Myocyte (in vitro differentiated cells): ENCODE data around the gene TRMT1. TPM values are rescaled to one million over a fixed set of nuclear protein-coding genes. Genes with fewer than 3 reads are reported as not detected.
"Not testable (repeated sequence)": the region's sequence is repeated elsewhere in the genome, so short reads cannot be mapped to it uniquely, and the experiment has no call there.

Experiments
- DNase-seq: peaks from one replicate; pipeline ENCODE4 v3.0.0-alpha.2; 2012; ENCODE audit warnings: low read depth
- polyA plus RNA-seq: library from polyadenylated mRNA; unstranded; fragments of >200 nt; gene quantifications from one replicate; pipeline ENCODE4 v1.2.1, GENCODE V29; 2012; ENCODE audit warnings: missing spikeins
- total RNA-seq: library from RNA; depleted of rRNA; stranded (reverse); fragments of >200 nt; gene quantifications from 2 replicates; pipeline ENCODE4 v1.2.3, GENCODE V29; 2014

TRMT1 gene
- 23.3 and 30.0 TPM in 2 replicates for total RNA-seq
- 20.0 TPM for polyA plus RNA-seq

DNA sequence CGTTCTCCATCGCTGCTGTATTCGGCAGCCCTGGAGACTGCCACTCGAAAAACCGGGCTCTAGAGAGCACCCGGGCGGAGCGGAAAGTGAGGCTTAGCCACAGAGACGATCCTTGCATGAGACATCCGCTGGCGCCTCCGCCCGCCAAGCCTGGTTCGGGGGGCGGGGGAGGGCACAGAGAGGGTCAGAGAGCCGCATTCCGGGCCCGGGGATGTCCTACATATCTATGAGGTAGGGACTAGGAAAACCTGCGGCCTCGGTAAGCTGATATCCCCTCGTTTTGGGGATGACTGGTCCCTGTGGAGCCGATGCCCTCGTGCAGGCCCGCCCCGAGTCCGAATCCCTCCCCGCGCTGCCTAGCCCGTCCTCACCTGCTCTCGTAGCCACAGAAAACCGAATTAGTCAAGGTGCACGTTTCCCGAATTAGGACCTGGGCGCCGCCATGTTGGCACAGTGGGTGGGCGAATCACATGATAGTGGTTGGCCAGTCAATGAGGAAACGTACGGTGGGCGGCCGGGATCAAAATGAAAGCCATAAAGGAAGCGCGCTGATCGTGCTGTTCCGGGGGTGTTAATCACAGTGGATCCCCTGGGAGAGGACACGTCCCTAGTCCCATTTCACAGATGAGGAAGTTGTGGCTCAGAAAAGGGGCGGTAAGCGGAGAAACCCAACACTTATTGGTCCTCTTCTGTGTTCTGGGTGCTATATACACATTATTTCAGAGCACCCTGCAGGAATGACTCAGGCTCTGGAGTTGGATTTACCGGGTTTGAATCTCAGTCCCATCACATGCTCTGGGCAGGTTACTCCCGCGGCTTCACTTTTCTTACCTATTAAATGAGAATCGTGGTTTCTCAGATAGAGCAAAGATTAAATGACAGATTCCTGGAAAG is at the start of gene TRMT1:
Gene TRMT1, minus strand, starts transcription at position 459 of the 894 bp plus-strand sequence. Its CDS starts 341 bp downstream, at position 118.
- peak; percentile 96 for DNase-seq

DNA sequence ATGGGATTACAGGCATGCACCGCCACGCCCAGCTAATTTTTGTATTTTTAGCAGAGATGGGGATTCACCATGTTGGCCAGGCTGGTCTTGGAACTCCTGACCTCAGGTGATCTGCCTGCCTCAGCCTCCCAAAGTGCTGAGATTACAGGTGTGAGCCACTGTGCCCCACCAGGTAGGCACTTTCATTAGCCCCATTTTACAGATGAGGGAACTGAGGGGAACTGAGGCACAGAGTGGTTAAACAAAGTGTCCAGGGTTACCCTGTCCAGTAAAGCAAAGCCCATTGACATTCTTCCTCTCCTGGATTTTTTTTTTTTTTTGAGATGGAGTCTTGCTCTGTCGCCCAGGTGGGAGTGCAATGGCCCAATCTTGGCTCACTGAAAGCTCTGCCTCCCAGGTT is 49.6 kb upstream of the TRMT1 start:
- DNase-seq: not testable (repeated sequence)

- DNase-seq: no peak
These were observed 48.8 kb upstream of the TRMT1 start for GRCh38 chr19:13165162-13165997.

DNA sequence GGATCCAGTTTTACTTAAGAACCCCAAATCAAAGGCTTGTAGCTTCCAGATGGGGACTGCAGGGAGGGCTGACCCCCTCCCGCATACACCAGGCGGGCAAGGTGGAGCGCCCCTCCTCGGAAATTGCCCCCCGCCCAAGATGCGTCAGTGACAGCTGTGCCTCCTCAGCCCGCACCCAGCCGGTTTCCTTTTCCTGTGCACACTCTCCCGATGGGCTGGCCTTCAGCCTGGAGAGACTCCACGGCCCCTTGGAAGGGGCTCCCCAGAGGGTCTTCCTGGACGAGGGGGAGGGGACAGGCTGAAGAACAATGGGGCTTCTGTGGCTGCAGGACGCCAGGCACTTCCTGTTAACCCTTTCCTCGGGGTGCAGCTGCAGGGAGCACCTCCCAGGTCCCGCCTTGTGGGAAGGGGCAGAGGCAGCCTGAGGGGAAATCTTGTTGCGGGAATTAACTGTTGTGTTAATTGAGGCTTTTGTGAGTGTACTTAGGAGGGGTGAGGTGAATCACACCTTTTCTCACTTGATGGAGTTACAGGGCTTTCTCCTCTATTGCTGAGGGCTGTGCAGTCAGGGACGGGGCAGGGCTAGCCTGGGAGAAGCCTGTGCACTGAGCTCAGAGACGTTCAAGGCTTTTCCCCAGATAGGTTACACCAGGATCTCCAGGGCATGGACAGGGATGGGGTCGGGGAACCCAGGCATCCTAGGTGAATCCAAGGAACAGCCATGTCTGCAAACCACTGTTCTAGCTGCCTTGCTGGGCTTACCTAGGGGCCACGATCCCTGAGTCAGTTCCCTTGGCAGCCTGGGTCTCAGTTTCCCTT is 48.0 kb upstream of the TRMT1 start:
- peak; percentile 48 for DNase-seq

- DNase-seq: peak; percentile 83
These were observed 47.2 kb upstream of the TRMT1 start for GRCh38 chr19:13163609-13164342.

DNA sequence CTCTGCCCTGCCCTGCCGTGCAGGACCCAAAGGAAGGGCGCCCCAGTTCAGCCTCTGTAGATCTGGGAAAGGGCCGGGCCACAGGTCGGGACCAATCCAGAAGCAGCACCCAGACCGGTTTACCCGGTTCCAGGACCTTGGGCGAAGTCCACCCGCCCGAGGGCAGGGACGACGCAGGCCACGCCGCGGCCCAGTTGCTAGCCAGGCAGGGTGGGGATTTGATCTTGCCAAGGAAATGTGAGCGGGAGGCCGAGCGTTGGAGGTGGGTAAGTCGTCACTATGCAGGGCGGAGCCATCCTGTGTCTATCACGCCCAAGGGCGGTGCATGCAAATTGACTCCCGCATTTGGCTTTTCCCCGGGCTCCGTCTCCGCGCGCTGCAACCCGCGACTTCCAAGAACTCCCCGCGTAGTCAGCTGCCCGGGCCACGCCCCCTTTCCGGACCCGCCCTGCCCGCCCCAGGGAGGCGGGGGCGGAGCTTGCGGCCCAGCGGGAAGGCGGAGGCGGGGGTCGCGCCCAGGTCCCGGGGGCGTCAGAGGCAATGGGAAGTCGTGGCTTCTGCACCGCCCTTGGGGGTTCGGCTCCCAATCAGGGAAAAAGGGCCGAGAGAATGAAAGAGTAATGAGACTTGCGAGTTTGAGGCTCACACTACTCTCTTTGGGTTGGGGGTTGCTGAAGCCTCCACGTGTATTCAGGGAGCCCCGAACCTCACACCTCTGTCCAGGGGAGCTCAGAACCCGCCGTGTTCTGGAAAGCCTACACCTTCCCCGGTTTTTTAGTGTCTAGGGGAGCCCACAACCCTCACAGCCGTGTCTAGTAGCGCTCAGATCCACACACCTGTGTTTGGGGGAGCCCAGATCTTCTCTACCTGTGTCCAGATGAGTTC is 46.4 kb upstream of the TRMT1 start:
- DNase-seq: peak; percentile 96

- DNase-seq: no peak
These were observed 44.0 kb upstream of the TRMT1 start for GRCh38 chr19:13160557-13160956.

DNA sequence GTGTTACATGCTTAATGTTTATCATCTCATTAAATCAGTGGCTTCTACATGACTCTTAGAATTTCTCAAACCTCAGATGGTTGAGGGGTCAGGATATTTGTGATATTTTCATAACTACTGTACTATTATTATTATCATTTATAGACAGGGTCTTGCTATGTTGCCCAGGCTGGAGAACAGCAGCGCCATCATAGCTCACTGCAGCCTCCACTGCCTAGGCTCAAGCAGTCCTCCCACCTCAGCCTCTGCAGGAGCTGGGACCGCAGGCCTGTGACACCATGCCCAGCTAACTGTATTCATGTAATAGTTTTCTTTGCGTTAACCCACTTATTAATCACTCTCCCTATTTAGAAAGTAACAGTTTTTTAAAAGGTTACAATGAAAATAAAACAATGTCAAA is 43.2 kb upstream of the TRMT1 start:
- no peak for DNase-seq

DNA sequence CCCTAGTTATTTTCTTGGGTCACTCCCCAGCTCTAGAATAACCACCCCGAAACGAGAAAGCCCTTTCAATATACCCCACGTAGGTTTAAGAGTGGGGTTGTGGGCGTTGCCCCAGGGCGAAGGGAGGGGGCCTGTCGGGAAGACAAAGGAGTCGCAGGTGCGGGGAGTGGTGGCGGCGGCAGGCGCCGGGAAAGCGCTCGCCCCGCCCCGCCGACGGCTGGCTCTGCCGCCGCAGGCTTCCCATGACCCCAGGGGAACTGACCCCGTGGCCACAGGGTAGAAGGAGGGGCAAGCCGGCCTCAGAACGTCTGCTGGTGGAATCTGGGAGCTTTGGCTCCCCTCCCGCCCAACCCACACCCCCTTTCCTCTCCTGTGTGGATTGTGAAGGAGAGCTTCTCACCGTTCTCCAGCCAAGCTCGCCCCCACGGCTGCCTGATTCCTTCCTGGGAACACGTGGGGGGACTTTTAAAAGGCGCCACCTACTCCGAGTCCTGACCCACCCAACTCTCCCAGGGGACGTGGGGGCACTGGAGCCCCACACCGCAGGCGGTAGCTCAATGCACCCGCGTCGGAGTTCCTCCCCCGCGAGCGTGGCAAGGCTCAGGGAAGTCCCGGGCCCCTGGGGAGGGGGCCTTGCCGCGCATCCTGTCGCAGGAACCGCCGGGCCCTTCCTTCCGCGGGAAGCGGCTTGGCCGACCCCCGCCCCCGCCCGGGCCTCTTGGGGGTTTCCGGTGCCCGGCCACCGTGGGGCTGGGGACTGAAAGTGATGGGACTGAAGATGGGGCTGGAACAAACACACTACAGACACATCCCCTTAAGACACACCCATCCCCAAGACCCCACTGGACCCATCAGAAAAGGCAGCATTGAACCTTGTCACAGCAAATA is 39.2 kb upstream of the TRMT1 start:
- peak; percentile 88 for DNase-seq

DNA sequence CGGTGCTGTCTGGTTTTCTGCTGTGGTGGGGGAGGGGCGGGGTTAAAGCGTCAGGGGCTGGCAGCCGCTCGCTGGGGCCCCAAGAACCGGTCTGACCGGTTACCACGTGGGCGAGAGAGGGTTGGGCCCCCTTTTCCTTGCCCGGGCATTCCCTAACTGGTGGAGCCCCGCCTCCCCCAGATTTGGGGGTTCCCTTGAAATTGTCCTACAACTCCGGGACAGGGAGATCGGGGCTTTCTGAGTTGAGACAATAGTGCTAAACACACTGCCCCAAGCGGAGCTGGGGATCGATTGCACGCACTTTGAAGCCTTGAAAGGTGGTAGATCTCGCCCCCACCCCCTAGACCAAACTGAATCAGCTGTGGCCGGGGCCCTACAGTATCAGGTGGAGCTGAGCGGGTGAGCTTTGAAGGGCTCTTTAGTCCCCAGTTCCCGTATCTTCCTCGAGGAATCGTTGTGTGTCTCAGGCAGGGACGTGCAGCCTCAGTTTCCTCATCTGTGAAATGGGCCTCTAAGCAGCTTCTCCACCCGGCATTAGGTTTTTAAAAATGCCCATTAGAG is 38.5 kb upstream of the TRMT1 start:
- peak; percentile 65 for DNase-seq

DNA sequence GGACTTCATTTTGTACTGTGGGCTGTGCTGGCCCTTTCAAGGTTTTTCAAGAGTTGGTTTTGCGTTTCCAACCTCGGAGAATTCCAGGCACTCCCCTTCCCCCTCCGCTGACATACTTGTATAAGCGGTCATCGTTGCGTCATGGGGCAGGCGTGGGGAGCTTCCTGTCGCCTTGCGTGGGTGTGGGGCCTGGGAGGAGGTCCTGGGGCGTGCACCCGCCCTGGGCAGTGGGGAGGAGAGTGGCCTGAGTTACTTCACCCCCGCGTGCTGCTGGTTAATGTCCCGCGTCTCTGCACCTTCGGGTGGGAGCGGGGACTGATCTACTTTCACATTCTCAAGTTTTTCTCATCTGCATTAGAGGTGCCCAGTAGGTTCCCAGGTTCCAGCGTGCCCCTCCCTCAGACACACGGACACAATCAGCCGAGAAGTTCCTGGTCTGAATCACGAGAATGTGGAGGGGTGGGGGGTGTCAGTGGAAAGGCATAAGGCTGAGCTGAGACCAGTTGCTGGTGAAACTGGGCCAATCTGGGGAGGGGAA is 37.8 kb upstream of the TRMT1 start:
- DNase-seq: peak; percentile 93

GRCh38 chr19:13153569-13154240 is 37.2 kb upstream of the TRMT1 start:
- peak; percentile 62 for DNase-seq

- peak; percentile 97 for DNase-seq
These were observed 36.5 kb upstream of the TRMT1 start for GRCh38 chr19:13152974-13153568.

DNA sequence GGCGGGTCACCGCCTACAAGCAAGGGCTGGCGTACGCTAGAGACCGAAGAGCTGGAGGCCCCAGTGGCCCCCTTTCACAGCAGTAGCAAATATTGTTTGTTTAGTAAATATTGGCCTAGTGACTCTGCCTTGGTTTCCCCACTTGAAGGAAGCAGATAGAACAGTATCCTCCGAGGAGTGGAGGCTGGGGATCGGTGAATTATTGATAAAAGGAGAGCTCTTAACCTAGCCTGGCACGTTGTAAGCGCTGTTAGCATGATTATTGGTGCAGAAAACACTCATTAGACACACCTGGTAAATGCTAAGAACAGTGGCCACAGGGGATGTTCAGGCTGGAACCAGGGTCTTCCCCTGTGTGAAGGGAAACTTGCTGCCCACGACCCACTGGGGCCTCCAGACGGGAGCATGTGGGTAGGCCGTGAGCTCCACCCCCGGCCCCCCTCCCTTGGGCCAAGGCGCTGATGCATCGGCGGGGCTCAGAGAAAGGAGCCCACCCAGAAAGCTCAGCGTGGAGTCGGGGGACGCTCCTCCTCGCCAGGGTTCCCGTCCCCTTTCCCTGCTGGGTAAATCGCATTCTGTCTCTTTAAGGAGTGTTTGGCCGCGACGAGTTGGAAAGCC is 35.9 kb upstream of the TRMT1 start:
- no peak for DNase-seq

GRCh38 chr19:13151605-13152355 is 35.2 kb upstream of the TRMT1 start:
- DNase-seq: peak; percentile 96
